Kidney epithelial cell (primary cell): Measurements from ENCODE around the gene FLT3. TPM values are rescaled to one million over a fixed set of nuclear protein-coding genes. Genes with fewer than 3 reads are reported as not detected.
"Not testable (repeated sequence)": the region's sequence is repeated elsewhere in the genome, so short reads cannot be mapped to it uniquely, and the experiment has no call there.

Source experiments
- DNase-seq: peaks from one replicate; pipeline ENCODE4 v3.0.0-alpha.2; 2010; ENCODE audit warnings: low read depth
- H3K27me3 ChIP-seq: 2 replicates; pipeline ENCODE4 v1.6.0; 2011; ENCODE audit warnings: low read length; ENCODE audit not compliant: control insufficient read depth, insufficient read depth
- H3K36me3 ChIP-seq: 2 replicates; pipeline ENCODE4 v1.5.1; 2011; ENCODE audit warnings: low read length; ENCODE audit not compliant: control insufficient read depth, insufficient read depth
- H3K4me3 ChIP-seq: 2 replicates; pipeline ENCODE4 v1.5.1; 2011; ENCODE audit warnings: low read depth, mild to moderate bottlenecking, control low read depth, low read length
- total RNA-seq: library from RNA; depleted of rRNA; stranded (reverse); fragments of >200 nt; gene quantifications from 2 replicates; pipeline ENCODE4 v1.2.3, GENCODE V29; 2015
- TF ChIP-seq, protein P1 (sequence below): IDR thresholded peaks from 2 replicates; pipeline ENCODE4 v1.5.1; 2011; ENCODE audit warnings: mild to moderate bottlenecking, moderate library complexity, low read length, control low read depth, inconsistent platforms; ENCODE audit not compliant: insufficient read depth, poor library complexity, severe bottlenecking

Gene FLT3
- total RNA-seq, 1 donor from 2014 or later = 0.88 TPM

GRCh38 chr13:28092431-28092830 is 7.9 kb downstream of the FLT3 start:
- DNase-seq = no peak
- H3K36me3 ChIP-seq = no peaks in the 10 kb centered on the region
- TF ChIP-seq, protein P1, sequence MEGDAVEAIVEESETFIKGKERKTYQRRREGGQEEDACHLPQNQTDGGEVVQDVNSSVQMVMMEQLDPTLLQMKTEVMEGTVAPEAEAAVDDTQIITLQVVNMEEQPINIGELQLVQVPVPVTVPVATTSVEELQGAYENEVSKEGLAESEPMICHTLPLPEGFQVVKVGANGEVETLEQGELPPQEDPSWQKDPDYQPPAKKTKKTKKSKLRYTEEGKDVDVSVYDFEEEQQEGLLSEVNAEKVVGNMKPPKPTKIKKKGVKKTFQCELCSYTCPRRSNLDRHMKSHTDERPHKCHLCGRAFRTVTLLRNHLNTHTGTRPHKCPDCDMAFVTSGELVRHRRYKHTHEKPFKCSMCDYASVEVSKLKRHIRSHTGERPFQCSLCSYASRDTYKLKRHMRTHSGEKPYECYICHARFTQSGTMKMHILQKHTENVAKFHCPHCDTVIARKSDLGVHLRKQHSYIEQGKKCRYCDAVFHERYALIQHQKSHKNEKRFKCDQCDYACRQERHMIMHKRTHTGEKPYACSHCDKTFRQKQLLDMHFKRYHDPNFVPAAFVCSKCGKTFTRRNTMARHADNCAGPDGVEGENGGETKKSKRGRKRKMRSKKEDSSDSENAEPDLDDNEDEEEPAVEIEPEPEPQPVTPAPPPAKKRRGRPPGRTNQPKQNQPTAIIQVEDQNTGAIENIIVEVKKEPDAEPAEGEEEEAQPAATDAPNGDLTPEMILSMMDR = no peak
- no peak overlapping the region for H3K4me3 ChIP-seq
- no peaks in the 10 kb centered on the region for H3K27me3 ChIP-seq

DNA sequence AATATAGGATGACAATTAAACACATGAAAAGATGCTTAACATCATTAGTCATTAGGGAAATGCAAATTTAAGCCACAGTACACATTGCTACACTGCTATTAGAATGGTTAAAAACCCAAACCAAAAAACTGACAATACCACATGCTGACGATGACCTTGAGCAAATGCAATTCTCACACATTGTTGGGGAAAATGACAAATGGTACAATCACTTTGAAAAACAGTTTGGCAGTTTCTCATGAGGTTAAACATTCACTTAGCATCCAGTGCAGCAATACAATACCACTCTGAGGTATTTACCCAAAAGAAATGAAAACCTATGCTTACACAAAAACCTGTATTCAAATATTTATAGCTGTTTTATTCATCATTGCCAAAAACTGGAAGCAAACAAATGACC is 11.3 kb downstream of the FLT3 start:
- TF ChIP-seq, protein P1 = no peak
- DNase-seq = no peak
- no peak overlapping the region for H3K4me3 ChIP-seq
- H3K36me3 ChIP-seq = no peaks in the 10 kb centered on the region
- H3K27me3 ChIP-seq = no peaks in the 10 kb centered on the region

DNA sequence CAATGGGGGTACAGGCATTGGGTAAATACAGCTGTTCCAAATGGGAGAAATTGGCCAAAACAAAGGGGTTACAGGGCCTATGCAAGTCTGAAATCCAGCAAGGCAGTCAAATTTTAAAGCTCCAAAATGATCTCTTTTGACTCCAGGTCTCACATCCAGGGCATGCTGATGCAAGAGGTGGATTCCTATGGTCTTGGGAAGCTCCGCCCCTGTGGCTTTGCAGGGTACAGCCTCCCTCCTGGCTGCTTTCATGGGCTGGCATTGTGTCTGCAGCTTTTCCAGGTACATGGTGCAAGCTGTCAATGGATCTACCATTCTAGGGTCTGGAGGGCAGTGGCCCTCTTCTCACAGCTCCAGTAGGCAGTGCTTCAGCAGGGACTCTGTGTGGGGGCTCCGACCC is 22.6 kb downstream of the FLT3 start:
- not testable (repeated sequence) for H3K27me3 ChIP-seq, H3K4me3 ChIP-seq, H3K36me3 ChIP-seq, DNase-seq

DNA sequence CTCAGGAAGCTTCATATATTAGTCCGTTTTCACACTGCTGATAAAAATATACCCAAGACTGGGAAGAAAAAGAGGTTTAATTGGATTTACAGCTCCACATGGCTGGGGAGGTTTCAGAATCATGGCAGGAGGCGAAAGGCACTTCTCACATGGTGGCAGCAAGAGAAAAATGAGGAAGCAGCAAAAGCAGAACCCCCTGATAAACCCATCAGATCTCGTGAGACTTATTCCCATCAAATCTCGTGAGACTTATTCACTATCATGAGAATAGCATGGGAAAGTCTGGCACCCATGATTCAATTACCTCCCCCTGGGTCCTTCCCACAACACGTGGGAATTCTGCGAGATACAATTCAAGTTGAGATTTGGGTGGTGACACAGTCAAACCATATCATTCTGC is 23.1 kb downstream of the FLT3 start:
- Histone ChIP-seq H3K36me3 (no peaks in the 10 kb centered on the region), H3K27me3 (no peaks in the 10 kb centered on the region), H3K4me3 (no peak overlapping the region)
- TF ChIP-seq, protein P1 = no peak
- no peak for DNase-seq

GRCh38 chr13:28071424-28071823 is 29.0 kb downstream of the FLT3 start:
- H3K36me3 ChIP-seq = no peaks in the 10 kb centered on the region
- TF ChIP-seq, protein P1 = no peak
- no peak for DNase-seq

DNA sequence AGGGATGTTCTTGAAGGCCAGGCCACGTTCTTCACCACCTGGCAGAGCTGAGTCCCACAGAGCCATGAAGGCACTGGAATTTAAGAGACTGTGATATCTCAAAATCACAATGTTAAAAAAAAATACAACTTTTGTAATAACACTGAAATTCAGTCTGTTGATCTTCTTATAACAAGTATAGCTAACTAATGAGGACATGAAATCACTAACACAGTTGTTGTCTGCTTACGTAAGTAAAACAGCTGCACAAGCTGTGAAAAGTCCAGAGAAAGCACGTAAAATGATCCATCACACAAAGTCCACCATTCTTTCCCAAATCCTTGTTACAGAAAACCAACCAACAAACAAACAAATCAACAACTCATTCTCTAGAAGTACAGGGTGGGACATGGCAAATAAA is 32.9 kb downstream of the FLT3 start:
- Histone ChIP-seq H3K4me3 (no peak overlapping the region), H3K27me3 (no peaks in the 10 kb centered on the region), H3K36me3 (no peaks in the 10 kb centered on the region)
- TF ChIP-seq, protein P1 = no peak
- no peak for DNase-seq

More at GRCh38 chr13:28071424-28071823, 29.0 kb downstream of the FLT3 start:
- Histone ChIP-seq H3K4me3 (no peak overlapping the region), H3K27me3 (no peaks in the 10 kb centered on the region)
